WTC11 (cell line): ENCODE results near the gene CEMIP. TPM values are rescaled to one million over a fixed set of nuclear protein-coding genes. Genes with fewer than 3 reads are reported as not detected.
A peak's percentile ranks its signal among the peaks of the same experiment; 100 is the strongest.

Experiments used
- ATAC-seq: fragments of 200-7000 bp; cut with Tn5 transposase; 2 replicates; pipeline ENCODE4 v1.10.0; 2021; ENCODE audit warnings: mild to moderate bottlenecking, moderate library complexity
- CTCF ChIA-PET: fragments of 300-600 bp; sonication (Branson Sonifier 250); formaldehyde crosslinking; loops from one replicate; lab custom pipeline; 2021; ENCODE audit warnings: antibody characterized with exemption; lab: Charles Lee
- POLR2A ChIA-PET: fragments of 350-600 bp; sonication (Branson Sonifier 250); formaldehyde crosslinking; loops from one replicate; lab custom pipeline; 2021; ENCODE audit warnings: antibody characterized with exemption; lab: Charles Lee
- DNase-seq: peaks from one replicate; pipeline ENCODE4 v3.0.0; 2021; ENCODE audit warnings: low spot score
- H3K27ac Mint-ChIP-seq: 2 replicates; pipeline ENCODE4 v1.8.0; 2021; ENCODE audit warnings: mixed read lengths
- H3K27me3 Mint-ChIP-seq: 2 replicates; pipeline ENCODE4 v1.8.0; 2021; ENCODE audit warnings: low read depth, mild to moderate bottlenecking, moderate library complexity, mixed read lengths
- H3K36me3 Mint-ChIP-seq: 2 replicates; pipeline ENCODE4 v1.8.0; 2021; ENCODE audit warnings: mixed read lengths
- H3K4me1 Mint-ChIP-seq: 2 replicates; pipeline ENCODE4 v1.8.0; 2022; ENCODE audit warnings: mixed read lengths
- H3K4me3 Mint-ChIP-seq: 2 replicates; pipeline ENCODE4 v1.8.0; 2021; ENCODE audit warnings: mild to moderate bottlenecking, moderate library complexity, mixed read lengths
- H3K9me3 Mint-ChIP-seq: 2 replicates; pipeline ENCODE4 v1.8.0; 2021; ENCODE audit warnings: mixed read lengths
- EMX1 ChIP-seq: fragments of 250-450 bp; sonication (Bioruptor Pico); IDR thresholded peaks from 2 replicates; pipeline ENCODE4 v1.8.0; 2021; ENCODE audit warnings: mild to moderate bottlenecking
- FOXP1 ChIP-seq: sonication (generic); formaldehyde crosslinking; IDR thresholded peaks from 2 replicates; pipeline ENCODE4 v1.8.0; 2022; ENCODE audit warnings: missing genetic modification reagents, mild to moderate bottlenecking, moderate library complexity, borderline replicate concordance
- FOXP4 ChIP-seq: sonication (generic); formaldehyde crosslinking; IDR thresholded peaks from 2 replicates; pipeline ENCODE4 v1.8.0; 2022; ENCODE audit warnings: mild to moderate bottlenecking, missing genetic modification reagents
- HMGA2 ChIP-seq: fragments of 250-450 bp; sonication (Bioruptor Pico); IDR thresholded peaks from 2 replicates; pipeline ENCODE4 v1.4.0; 2021; ENCODE audit warnings: mild to moderate bottlenecking, moderate library complexity
- KAT7 ChIP-seq: sonication (generic); formaldehyde crosslinking; IDR thresholded peaks from 2 replicates; pipeline ENCODE4 v1.8.1; 2023; ENCODE audit warnings: missing genetic modification reagents, mild to moderate bottlenecking, borderline replicate concordance
- MXD4 ChIP-seq: fragments of 250-450 bp; sonication (Bioruptor Pico); IDR thresholded peaks from 2 replicates; pipeline ENCODE4 v1.8.0; 2021; ENCODE audit warnings: mild to moderate bottlenecking, moderate library complexity, borderline replicate concordance
- RELA ChIP-seq: sonication (generic); formaldehyde crosslinking; IDR thresholded peaks from 2 replicates; pipeline ENCODE4 v1.8.1; 2022; ENCODE audit warnings: missing genetic modification reagents, mild to moderate bottlenecking, borderline replicate concordance
- SMAD3 ChIP-seq: sonication (generic); formaldehyde crosslinking; IDR thresholded peaks from 2 replicates; pipeline ENCODE4 v1.8.0; 2022; ENCODE audit warnings: missing genetic modification reagents, mild to moderate bottlenecking, borderline replicate concordance
- SP1 ChIP-seq: sonication (generic); formaldehyde crosslinking; conservative IDR thresholded peaks from 2 replicates; pipeline ENCODE4 v1.8.1; 2022; ENCODE audit warnings: missing genetic modification reagents
- TCF7 ChIP-seq: sonication (generic); formaldehyde crosslinking; IDR thresholded peaks from 2 replicates; pipeline ENCODE4 v1.8.0; 2022; ENCODE audit warnings: mild to moderate bottlenecking, low read depth, missing genetic modification reagents, moderate library complexity
- TP53 ChIP-seq: sonication (generic); formaldehyde crosslinking; IDR thresholded peaks from 2 replicates; pipeline ENCODE4 v1.8.1; 2023; ENCODE audit warnings: mild to moderate bottlenecking, missing genetic modification reagents
- ZBTB21 ChIP-seq: sonication (generic); formaldehyde crosslinking; IDR thresholded peaks from 2 replicates; pipeline ENCODE4 v1.8.1; 2023; ENCODE audit warnings: mild to moderate bottlenecking, missing genetic modification reagents, borderline replicate concordance
- ZNF232 ChIP-seq: sonication (generic); formaldehyde crosslinking; IDR thresholded peaks from 2 replicates; pipeline ENCODE4 v1.8.0; 2022; ENCODE audit warnings: mild to moderate bottlenecking, missing genetic modification reagents
- ZNF416 ChIP-seq: fragments of 250-450 bp; sonication (Bioruptor Pico); IDR thresholded peaks from 2 replicates; pipeline ENCODE4 v1.9.0; 2021; ENCODE audit warnings: mild to moderate bottlenecking, inconsistent platforms
- total RNA-seq: library from RNA; stranded (reverse); gene quantifications from 3 replicates; pipeline ENCODE4 v1.2.3, GENCODE V29; 2021
- TF ChIP-seq, protein P1 (sequence below): sonication (generic); formaldehyde crosslinking; IDR thresholded peaks from 2 replicates; pipeline ENCODE4 v1.8.1; 2022; ENCODE audit warnings: low read depth, missing genetic modification reagents, borderline replicate concordance
- TF ChIP-seq, protein P2 (sequence below): sonication (generic); formaldehyde crosslinking; IDR thresholded peaks from 2 replicates; pipeline ENCODE4 v1.8.0; 2023; ENCODE audit warnings: missing genetic modification reagents, mild to moderate bottlenecking, borderline replicate concordance
- TF ChIP-seq, protein P3 (sequence below): sonication (generic); formaldehyde crosslinking; IDR thresholded peaks from 2 replicates; pipeline ENCODE4 v1.8.1; 2022; ENCODE audit warnings: mild to moderate bottlenecking, moderate library complexity, missing genetic modification reagents
- TF ChIP-seq, protein P4 (sequence below): sonication (generic); formaldehyde crosslinking; IDR thresholded peaks from 2 replicates; pipeline ENCODE4 v1.8.1; 2023; ENCODE audit warnings: mild to moderate bottlenecking, moderate library complexity, missing genetic modification reagents

Gene CEMIP
- total RNA-seq, 1 experiment from 2014 or later: 0.87 TPM

- Mint-ChIP-seq H3K27me3 (no peaks in the 10 kb centered on the region), H3K36me3 (peaks cover 27% of the 10 kb centered on the region), H3K4me3 (no peak overlapping the region), H3K9me3 (no peaks in the 10 kb centered on the region)
- no peak for ATAC-seq
- POLR2A ChIA-PET: no interaction called here
- no peak for TF ChIP-seq KAT7 (CRISPR knock-in tag)
- TF ChIP-seq, all 79 proteins: peak for 0
- CTCF ChIA-PET: interaction anchor here (0.8 to 2.0 kb wide), 2 partner anchors 23 to 288 kb away, joined by 3 to 15 read pairs; no protein-coding TSS in a partner anchor
- no peak for DNase-seq
- Mint-ChIP-seq H3K4me1 (peaks cover 30% of the 10 kb centered on the region), H3K27ac (peak overlapping the region; percentile 79)
These were observed 199.6 kb downstream of the CEMIP start for GRCh38 chr15:80978685-80979329.

DNA sequence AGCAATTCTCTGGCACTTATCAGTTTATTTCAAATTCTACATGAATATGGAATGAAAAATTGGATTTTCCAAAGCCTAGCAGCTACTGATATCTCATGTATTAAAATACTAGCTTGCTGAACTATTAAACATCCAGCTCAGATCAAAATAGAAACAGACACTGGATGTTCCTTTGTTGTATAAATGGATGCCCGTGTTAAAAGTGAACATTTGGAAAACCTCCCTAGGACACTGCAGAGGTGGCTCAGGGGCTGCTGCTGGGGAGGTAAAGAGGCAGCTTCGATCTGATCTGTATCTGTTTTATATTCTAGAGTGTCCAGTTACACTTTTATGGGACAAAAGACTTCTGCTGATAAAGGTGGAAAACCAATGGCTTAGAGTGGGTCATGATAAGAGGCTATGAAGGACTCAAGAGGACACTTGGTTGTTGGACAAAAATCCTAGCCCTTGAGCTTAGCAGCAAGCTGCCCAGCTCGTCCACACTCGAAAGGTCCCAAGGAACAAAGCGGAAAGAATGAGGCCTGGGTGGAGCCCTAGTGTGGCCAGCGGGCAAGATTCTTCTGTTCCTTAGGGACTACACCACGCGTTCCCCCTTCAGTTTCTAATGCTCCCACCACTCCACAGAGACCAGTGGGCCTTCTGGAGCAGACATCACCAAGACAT lies 200.5 kb downstream of the CEMIP start:
- no peak for ATAC-seq
- H3K9me3 Mint-ChIP-seq: no peaks in the 10 kb centered on the region
- H3K36me3 Mint-ChIP-seq: peaks cover 27% of the 10 kb centered on the region
- DNase-seq: no peak
- H3K4me1 Mint-ChIP-seq: peaks cover 29% of the 10 kb centered on the region
- POLR2A ChIA-PET: no interaction called here
- H3K27me3 Mint-ChIP-seq: no peaks in the 10 kb centered on the region
- H3K4me3 Mint-ChIP-seq: no peak overlapping the region
- peak overlapping the region; percentile 51; the same call in 1 of the 2 replicates for H3K27ac Mint-ChIP-seq
- TF ChIP-seq, protein P1, sequence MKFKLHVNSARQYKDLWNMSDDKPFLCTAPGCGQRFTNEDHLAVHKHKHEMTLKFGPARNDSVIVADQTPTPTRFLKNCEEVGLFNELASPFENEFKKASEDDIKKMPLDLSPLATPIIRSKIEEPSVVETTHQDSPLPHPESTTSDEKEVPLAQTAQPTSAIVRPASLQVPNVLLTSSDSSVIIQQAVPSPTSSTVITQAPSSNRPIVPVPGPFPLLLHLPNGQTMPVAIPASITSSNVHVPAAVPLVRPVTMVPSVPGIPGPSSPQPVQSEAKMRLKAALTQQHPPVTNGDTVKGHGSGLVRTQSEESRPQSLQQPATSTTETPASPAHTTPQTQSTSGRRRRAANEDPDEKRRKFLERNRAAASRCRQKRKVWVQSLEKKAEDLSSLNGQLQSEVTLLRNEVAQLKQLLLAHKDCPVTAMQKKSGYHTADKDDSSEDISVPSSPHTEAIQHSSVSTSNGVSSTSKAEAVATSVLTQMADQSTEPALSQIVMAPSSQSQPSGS: no peak
- TF ChIP-seq FOXP1 (no peak), TP53 (CRISPR knock-in tag) (no peak), EMX1 (no peak), ZBTB21 (CRISPR knock-in tag) (no peak)
- TF ChIP-seq, protein P2, sequence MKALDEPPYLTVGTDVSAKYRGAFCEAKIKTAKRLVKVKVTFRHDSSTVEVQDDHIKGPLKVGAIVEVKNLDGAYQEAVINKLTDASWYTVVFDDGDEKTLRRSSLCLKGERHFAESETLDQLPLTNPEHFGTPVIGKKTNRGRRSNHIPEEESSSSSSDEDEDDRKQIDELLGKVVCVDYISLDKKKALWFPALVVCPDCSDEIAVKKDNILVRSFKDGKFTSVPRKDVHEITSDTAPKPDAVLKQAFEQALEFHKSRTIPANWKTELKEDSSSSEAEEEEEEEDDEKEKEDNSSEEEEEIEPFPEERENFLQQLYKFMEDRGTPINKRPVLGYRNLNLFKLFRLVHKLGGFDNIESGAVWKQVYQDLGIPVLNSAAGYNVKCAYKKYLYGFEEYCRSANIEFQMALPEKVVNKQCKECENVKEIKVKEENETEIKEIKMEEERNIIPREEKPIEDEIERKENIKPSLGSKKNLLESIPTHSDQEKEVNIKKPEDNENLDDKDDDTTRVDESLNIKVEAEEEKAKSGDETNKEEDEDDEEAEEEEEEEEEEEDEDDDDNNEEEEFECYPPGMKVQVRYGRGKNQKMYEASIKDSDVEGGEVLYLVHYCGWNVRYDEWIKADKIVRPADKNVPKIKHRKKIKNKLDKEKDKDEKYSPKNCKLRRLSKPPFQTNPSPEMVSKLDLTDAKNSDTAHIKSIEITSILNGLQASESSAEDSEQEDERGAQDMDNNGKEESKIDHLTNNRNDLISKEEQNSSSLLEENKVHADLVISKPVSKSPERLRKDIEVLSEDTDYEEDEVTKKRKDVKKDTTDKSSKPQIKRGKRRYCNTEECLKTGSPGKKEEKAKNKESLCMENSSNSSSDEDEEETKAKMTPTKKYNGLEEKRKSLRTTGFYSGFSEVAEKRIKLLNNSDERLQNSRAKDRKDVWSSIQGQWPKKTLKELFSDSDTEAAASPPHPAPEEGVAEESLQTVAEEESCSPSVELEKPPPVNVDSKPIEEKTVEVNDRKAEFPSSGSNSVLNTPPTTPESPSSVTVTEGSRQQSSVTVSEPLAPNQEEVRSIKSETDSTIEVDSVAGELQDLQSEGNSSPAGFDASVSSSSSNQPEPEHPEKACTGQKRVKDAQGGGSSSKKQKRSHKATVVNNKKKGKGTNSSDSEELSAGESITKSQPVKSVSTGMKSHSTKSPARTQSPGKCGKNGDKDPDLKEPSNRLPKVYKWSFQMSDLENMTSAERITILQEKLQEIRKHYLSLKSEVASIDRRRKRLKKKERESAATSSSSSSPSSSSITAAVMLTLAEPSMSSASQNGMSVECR (CRISPR knock-in tag): no peak
- TF ChIP-seq, all 79 proteins: peak for 0
- CTCF ChIA-PET: interaction anchor here (0.8 to 2.0 kb wide), 3 partner anchors 10 to 287 kb away, joined by 3 to 15 read pairs (median 4); no protein-coding TSS in a partner anchor

DNA sequence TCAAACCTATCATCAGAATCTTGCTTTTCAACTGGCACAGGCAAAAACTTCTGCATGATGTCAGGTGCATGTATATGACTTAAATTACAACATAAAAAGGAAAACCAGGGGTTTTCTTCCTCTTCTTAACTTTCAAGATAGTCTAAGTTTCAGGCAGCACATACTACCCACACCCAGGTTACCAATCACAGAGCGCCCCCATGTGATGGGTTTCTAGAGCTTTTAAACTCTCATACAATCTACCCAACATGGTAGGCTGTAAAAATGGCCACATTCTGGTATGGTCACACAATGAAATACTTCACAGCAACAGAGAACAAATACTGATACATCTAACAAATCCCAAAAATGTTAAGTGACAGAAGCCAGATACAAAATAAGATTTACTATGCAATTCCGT lies 203.0 kb downstream of the CEMIP start:
- ATAC-seq (no peak), DNase-seq (no peak)
- POLR2A ChIA-PET: no interaction called here
- no peaks in the 10 kb centered on the region for H3K27me3 Mint-ChIP-seq
- peaks cover 46% of the 10 kb centered on the region for H3K4me1 Mint-ChIP-seq
- H3K4me3 Mint-ChIP-seq: no peak overlapping the region
- CTCF ChIA-PET: interaction anchor here (0.9 to 1.2 kb wide), 5 partner anchors 12 to 284 kb away, joined by 3 to 5 read pairs (median 3); partner anchors contain the start of gene CEMIP
- peaks cover 27% of the 10 kb centered on the region for H3K36me3 Mint-ChIP-seq
- no peaks in the 10 kb centered on the region for H3K9me3 Mint-ChIP-seq
- H3K27ac Mint-ChIP-seq: peak overlapping the region; percentile 66; the same call in 1 of the 2 replicates
- TF ChIP-seq SP1 (CRISPR knock-in tag) (no peak), TCF7 (CRISPR knock-in tag) (no peak), HMGA2 (CRISPR knock-in tag) (no peak), ZNF232 (CRISPR knock-in tag) (no peak), SMAD3 (CRISPR knock-in tag) (no peak), FOXP4 (CRISPR knock-in tag) (no peak), MXD4 (CRISPR knock-in tag) (no peak), ZNF416 (CRISPR knock-in tag) (no peak), RELA (no peak)
- TF ChIP-seq, protein P3, sequence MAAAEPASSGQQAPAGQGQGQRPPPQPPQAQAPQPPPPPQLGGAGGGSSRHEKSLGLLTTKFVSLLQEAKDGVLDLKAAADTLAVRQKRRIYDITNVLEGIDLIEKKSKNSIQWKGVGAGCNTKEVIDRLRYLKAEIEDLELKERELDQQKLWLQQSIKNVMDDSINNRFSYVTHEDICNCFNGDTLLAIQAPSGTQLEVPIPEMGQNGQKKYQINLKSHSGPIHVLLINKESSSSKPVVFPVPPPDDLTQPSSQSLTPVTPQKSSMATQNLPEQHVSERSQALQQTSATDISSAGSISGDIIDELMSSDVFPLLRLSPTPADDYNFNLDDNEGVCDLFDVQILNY (CRISPR knock-in tag): no peak
- TF ChIP-seq, protein P4, sequence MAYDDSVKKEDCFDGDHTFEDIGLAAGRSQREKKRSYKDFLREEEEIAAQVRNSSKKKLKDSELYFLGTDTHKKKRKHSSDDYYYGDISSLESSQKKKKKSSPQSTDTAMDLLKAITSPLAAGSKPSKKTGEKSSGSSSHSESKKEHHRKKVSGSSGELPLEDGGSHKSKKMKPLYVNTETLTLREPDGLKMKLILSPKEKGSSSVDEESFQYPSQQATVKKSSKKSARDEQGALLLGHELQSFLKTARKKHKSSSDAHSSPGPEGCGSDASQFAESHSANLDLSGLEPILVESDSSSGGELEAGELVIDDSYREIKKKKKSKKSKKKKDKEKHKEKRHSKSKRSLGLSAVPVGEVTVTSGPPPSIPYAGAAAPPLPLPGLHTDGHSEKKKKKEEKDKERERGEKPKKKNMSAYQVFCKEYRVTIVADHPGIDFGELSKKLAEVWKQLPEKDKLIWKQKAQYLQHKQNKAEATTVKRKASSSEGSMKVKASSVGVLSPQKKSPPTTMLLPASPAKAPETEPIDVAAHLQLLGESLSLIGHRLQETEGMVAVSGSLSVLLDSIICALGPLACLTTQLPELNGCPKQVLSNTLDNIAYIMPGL (CRISPR knock-in tag): no peak
